SK-N-SH treated with all-trans-retinoic acid at 6 μM for 48 hours (cell line): ENCODE measurements around the gene CRKL.

Source experiments
- ATAC-seq: fragments of 200-7000 bp; cut with Tn5 transposase; 3 replicates; pipeline ENCODE4 v1.9.1; 2020; ENCODE audit warnings: mild to moderate bottlenecking, moderate library complexity
- BACH2 ChIP-seq: fragments of 250-450 bp; sonication (Bioruptor Pico); IDR thresholded peaks from 2 replicates; pipeline ENCODE4 v1.9.0; 2021; ENCODE audit warnings: mild to moderate bottlenecking, borderline replicate concordance
- CSDC2 ChIP-seq: fragments of 250-450 bp; sonication (Bioruptor Pico); IDR thresholded peaks from 2 replicates; pipeline ENCODE4 v1.5.0; 2020; ENCODE audit warnings: mild to moderate bottlenecking, moderate library complexity
- GLIS3 ChIP-seq: fragments of 250-450 bp; sonication (Bioruptor Pico); IDR thresholded peaks from 2 replicates; pipeline ENCODE4 v1.5.0; 2020; ENCODE audit warnings: mild to moderate bottlenecking, moderate library complexity
- ISL1 ChIP-seq: fragments of 250-450 bp; sonication (Bioruptor Pico); IDR thresholded peaks from 2 replicates; pipeline ENCODE4 v2.1.2; 2022; ENCODE audit warnings: mild to moderate bottlenecking, moderate library complexity
- OSR1 ChIP-seq: fragments of 250-450 bp; sonication (Bioruptor Pico); IDR thresholded peaks from 2 replicates; pipeline ENCODE4 v1.8.0; 2022; ENCODE audit warnings: moderate library complexity, mild to moderate bottlenecking, inconsistent platforms
- PPARA ChIP-seq: fragments of 250-450 bp; sonication (Bioruptor Pico); IDR thresholded peaks from 2 replicates; pipeline ENCODE4 v1.5.0; 2020; ENCODE audit warnings: mild to moderate bottlenecking, borderline replicate concordance
- TOX ChIP-seq: fragments of 250-450 bp; sonication (Bioruptor Pico); IDR thresholded peaks from 2 replicates; pipeline ENCODE4 v1.8.0; 2021; ENCODE audit warnings: mild to moderate bottlenecking, moderate library complexity, borderline replicate concordance
- ZC3H10 ChIP-seq: fragments of 250-450 bp; sonication (Bioruptor Pico); IDR thresholded peaks from 2 replicates; pipeline ENCODE4 v1.5.1; 2021; ENCODE audit warnings: mild to moderate bottlenecking, moderate library complexity
- ZFP30 ChIP-seq: fragments of 450-650 bp; formaldehyde crosslinking; IDR thresholded peaks from 2 replicates; pipeline ENCODE4 v1.5.0; 2022; ENCODE audit warnings: mild to moderate bottlenecking, moderate library complexity
- ZNF565 ChIP-seq: fragments of 450-650 bp; formaldehyde crosslinking; conservative IDR thresholded peaks from 2 replicates; pipeline ENCODE4 v1.5.0; 2020; ENCODE audit warnings: low read depth, mild to moderate bottlenecking, moderate library complexity
- ZNF70 ChIP-seq: fragments of 450-650 bp; formaldehyde crosslinking; IDR thresholded peaks from 2 replicates; pipeline ENCODE4 v1.5.0; 2020; ENCODE audit warnings: mild to moderate bottlenecking, moderate library complexity
- ZNF8 ChIP-seq: fragments of 450-650 bp; formaldehyde crosslinking; IDR thresholded peaks from 2 replicates; pipeline ENCODE4 v1.5.0; 2020; ENCODE audit warnings: mild to moderate bottlenecking, moderate library complexity
- TF ChIP-seq, protein P1 (sequence below): fragments of 250-450 bp; sonication (Bioruptor Pico); IDR thresholded peaks from 2 replicates; pipeline ENCODE4 v1.5.0; 2020; ENCODE audit warnings: mild to moderate bottlenecking, moderate library complexity
- TF ChIP-seq, protein P2 (sequence below): fragments of 250-450 bp; sonication (Bioruptor Pico); IDR thresholded peaks from 2 replicates; pipeline ENCODE4 v1.8.0; 2020; ENCODE audit warnings: mild to moderate bottlenecking, moderate library complexity, borderline replicate concordance
- TF ChIP-seq, protein P3 (sequence below): fragments of 250-450 bp; sonication (Bioruptor Pico); IDR thresholded peaks from 2 replicates; pipeline ENCODE4 v1.8.0; 2021; ENCODE audit warnings: low read depth, mild to moderate bottlenecking, moderate library complexity, borderline replicate concordance
- TF ChIP-seq, protein P4 (sequence below): fragments of 250-450 bp; sonication (Bioruptor Pico); IDR thresholded peaks from 2 replicates; pipeline ENCODE4 v1.5.1; 2020; ENCODE audit warnings: low read depth, mild to moderate bottlenecking, moderate library complexity

CRKL gene, protein sequence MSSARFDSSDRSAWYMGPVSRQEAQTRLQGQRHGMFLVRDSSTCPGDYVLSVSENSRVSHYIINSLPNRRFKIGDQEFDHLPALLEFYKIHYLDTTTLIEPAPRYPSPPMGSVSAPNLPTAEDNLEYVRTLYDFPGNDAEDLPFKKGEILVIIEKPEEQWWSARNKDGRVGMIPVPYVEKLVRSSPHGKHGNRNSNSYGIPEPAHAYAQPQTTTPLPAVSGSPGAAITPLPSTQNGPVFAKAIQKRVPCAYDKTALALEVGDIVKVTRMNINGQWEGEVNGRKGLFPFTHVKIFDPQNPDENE

DNA sequence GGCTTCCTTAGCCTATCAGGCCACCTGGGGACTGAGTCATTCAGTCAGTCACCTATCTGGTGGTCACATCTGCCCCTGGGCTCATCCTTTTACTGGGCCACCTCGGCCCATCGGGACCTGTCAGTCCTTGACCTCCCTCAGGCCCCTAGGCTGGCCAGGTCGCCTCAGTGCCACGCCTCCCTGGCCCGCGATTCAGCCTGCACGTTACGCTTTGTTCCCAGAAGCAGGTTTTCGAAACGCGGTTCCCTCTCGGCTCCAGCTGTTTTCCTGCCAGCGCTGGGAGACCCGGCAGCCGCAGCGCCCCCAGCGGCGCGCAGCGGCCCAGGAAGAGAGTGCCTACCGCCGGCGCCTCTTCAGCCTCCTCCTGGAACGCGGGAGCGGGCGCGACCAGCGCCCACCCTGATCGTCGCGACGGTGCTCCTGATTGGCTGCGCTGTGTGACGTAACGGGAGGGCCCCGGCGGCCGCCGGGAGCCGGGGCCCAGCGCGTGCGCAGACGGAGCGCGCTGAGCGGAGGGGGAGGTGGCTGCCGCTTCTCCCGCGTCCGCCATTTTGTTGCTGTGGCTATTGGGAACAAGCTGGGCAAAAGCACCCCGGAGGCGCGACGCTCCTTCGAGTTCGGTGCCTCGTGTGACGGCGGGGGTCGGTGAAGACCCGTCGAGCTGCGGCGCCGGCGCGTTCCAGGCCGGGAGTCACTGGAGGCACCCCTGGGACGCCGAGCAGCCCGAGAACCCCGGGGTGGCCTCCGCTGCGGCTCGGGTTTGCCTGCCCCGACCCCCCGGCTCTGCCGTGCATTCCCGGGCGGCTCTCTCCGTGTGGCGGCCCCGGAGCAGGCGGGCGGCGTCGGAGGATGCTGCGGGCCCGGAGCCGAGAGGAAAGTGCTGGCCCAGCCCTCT lies at the start of gene CRKL:
CRKL (plus strand) TSS at position 492 of the 895 bp plus-strand sequence. CDS start 528 bp downstream, outside the sequence.
- TF ChIP-seq ZC3H10 (CRISPR knock-in tag) (no peak), PPARA (CRISPR knock-in tag) (no peak)
- TF ChIP-seq, protein P1, sequence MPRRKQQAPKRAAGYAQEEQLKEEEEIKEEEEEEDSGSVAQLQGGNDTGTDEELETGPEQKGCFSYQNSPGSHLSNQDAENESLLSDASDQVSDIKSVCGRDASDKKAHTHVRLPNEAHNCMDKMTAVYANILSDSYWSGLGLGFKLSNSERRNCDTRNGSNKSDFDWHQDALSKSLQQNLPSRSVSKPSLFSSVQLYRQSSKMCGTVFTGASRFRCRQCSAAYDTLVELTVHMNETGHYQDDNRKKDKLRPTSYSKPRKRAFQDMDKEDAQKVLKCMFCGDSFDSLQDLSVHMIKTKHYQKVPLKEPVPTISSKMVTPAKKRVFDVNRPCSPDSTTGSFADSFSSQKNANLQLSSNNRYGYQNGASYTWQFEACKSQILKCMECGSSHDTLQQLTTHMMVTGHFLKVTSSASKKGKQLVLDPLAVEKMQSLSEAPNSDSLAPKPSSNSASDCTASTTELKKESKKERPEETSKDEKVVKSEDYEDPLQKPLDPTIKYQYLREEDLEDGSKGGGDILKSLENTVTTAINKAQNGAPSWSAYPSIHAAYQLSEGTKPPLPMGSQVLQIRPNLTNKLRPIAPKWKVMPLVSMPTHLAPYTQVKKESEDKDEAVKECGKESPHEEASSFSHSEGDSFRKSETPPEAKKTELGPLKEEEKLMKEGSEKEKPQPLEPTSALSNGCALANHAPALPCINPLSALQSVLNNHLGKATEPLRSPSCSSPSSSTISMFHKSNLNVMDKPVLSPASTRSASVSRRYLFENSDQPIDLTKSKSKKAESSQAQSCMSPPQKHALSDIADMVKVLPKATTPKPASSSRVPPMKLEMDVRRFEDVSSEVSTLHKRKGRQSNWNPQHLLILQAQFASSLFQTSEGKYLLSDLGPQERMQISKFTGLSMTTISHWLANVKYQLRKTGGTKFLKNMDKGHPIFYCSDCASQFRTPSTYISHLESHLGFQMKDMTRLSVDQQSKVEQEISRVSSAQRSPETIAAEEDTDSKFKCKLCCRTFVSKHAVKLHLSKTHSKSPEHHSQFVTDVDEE (CRISPR knock-in tag), result peak; percentile 37; the same call in 1 of the 2 replicates
- TF ChIP-seq, all 23 proteins: peak for 1
- ATAC-seq, result peak; percentile 98

DNA sequence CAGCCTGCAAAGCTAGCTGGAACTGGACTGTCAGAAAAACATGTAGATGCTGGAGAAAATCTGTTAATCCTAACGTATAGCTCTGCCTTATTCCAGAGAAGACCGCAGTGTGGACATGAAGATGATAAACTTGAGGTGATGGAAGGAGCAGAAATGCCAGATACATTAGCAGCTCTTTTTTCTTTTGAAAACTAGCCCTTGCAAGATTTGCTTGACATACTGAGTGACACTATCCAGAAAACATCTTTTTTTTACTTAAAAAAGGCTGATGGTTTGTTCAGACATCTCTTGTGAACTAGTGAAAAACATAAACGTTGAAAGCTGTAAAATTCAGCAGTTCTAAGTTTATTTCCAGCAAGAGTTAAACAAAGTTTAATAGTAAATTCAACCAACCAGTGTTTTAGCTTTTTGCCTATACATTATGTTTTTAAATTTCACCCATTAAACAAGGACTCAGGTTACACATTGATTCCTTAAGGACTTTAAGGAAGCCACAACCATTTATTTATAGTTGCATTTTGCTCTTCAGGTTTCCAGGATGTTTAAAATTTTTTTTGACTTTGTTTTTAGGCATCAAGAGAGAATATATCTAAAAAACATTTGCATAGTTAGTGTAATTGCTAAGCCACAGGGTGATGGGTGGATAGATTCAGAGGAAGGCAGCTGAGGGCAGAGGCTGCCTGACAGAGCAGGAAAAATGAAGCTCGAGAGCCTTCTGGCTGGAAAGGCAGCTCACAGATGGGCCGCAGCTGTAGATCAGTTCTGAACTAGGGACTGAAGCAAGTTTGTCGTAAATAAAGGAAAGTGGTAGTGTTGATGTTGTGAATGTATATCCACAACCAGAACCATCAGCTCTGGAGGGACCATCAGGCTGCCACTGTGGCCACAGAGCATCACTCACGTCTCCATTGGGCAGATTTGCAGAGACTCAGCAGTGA lies 48.9 kb upstream of the CRKL start:
- ATAC-seq, result no peak
- no peak for TF ChIP-seq PPARA (CRISPR knock-in tag)
- no peak for TF ChIP-seq TOX (CRISPR knock-in tag)
- TF ChIP-seq, protein P2, sequence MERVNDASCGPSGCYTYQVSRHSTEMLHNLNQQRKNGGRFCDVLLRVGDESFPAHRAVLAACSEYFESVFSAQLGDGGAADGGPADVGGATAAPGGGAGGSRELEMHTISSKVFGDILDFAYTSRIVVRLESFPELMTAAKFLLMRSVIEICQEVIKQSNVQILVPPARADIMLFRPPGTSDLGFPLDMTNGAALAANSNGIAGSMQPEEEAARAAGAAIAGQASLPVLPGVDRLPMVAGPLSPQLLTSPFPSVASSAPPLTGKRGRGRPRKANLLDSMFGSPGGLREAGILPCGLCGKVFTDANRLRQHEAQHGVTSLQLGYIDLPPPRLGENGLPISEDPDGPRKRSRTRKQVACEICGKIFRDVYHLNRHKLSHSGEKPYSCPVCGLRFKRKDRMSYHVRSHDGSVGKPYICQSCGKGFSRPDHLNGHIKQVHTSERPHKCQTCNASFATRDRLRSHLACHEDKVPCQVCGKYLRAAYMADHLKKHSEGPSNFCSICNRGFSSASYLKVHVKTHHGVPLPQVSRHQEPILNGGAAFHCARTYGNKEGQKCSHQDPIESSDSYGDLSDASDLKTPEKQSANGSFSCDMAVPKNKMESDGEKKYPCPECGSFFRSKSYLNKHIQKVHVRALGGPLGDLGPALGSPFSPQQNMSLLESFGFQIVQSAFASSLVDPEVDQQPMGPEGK (CRISPR knock-in tag), result no peak
- no peak for TF ChIP-seq ZNF8 (CRISPR knock-in tag)
- TF ChIP-seq ZFP30 (CRISPR knock-in tag), result no peak
- no peak for TF ChIP-seq ZNF565 (CRISPR knock-in tag)
- no peak for TF ChIP-seq CSDC2
- TF ChIP-seq ZNF70 (CRISPR knock-in tag), result no peak

DNA sequence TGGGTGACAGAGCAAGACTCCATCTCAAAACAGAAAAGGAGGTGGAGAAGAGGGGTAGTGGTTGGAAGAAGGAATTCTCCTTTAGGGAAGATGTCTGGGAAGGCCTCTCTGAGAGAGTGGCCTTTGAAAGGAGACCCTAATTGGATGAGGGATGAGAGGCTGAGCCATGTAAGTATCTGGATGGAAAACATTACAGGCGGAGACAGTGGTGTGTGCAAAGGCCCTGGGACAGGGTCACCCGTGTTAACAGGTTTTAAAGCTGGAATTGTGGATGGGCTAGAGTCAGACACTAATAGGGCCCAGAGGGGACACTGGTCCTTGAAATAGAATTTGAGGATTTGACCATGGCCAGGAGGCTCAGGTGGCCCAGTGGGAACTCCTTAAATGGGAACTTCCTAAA lies 48.0 kb upstream of the CRKL start:
- ATAC-seq, result no peak
- TF ChIP-seq BACH2 (CRISPR knock-in tag) (no peak), PPARA (CRISPR knock-in tag) (no peak), ZNF565 (CRISPR knock-in tag) (no peak), ISL1 (CRISPR knock-in tag) (no peak), GLIS3 (CRISPR knock-in tag) (no peak)
- TF ChIP-seq, protein P1 (CRISPR knock-in tag), result no peak

DNA sequence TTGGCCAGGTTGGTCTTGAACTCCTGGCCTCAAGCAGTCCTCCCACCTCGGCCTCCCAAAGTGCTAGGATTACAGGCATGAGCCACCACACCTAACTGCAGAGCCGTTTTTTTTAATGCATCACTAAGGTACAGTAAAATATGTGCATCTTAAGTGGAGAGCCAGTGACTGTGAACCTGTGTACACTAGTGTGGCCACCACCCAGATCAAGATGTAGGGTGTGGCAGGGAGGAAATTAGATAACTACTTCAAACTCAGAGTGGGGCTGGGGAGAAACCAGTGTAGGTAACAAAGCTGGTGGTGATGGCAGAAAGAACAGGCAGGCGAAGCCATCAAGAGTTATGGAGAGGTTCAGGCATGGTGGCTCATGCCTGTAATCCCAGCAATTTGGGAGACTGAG lies 44.0 kb upstream of the CRKL start:
- no peak for ATAC-seq

More for the DNA sequence above, 44.0 kb upstream of the CRKL start:
- TF ChIP-seq OSR1 (CRISPR knock-in tag), result no peak
- TF ChIP-seq, protein P3, sequence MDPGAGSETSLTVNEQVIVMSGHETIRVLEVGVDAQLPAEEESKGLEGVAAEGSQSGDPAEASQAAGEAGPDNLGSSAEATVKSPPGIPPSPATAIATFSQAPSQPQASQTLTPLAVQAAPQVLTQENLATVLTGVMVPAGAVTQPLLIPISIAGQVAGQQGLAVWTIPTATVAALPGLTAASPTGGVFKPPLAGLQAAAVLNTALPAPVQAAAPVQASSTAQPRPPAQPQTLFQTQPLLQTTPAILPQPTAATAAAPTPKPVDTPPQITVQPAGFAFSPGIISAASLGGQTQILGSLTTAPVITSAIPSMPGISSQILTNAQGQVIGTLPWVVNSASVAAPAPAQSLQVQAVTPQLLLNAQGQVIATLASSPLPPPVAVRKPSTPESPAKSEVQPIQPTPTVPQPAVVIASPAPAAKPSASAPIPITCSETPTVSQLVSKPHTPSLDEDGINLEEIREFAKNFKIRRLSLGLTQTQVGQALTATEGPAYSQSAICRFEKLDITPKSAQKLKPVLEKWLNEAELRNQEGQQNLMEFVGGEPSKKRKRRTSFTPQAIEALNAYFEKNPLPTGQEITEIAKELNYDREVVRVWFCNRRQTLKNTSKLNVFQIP, result no peak
- TF ChIP-seq, protein P4, sequence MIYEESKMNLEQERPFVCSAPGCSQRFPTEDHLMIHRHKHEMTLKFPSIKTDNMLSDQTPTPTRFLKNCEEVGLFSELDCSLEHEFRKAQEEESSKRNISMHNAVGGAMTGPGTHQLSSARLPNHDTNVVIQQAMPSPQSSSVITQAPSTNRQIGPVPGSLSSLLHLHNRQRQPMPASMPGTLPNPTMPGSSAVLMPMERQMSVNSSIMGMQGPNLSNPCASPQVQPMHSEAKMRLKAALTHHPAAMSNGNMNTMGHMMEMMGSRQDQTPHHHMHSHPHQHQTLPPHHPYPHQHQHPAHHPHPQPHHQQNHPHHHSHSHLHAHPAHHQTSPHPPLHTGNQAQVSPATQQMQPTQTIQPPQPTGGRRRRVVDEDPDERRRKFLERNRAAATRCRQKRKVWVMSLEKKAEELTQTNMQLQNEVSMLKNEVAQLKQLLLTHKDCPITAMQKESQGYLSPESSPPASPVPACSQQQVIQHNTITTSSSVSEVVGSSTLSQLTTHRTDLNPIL, result no peak
